ENCODE data around the gene EYA3. TPM values are rescaled to one million over a fixed set of nuclear protein-coding genes. Genes with fewer than 3 reads are reported as not detected.

EYA3 gene
- total and polyA plus RNA-seq, 2 donors (not counting 3 experiments of a cell fraction or from before 2014, with no cell fraction given), result 12.7 to 33.0 TPM

- dilution Hi-C loops (cut with MboI; ENCODE audit: extremely low pct_ligation_motif_present, low sequenced_read_pairs), result no loop called here
- Histone ChIP-seq H4K20me1 (replicated peaks; ENCODE audit: control insufficient read depth, extremely low read depth, insufficient read depth, low read length) (no peaks in the 10 kb centered on the region), H3K9me1 (replicated peaks; ENCODE audit: control insufficient read depth, extremely low read depth, insufficient read depth, low read length) (no peaks in the 10 kb centered on the region), H3K4me3 (replicated peaks in 1 of 3; ENCODE audit: insufficient read depth in 1 of 3, low read depth in 1 of 3, low read length in 3 of 3) (no peak overlapping the region), H3K9ac (replicated peaks; ENCODE audit: extremely low read depth, insufficient read depth, low read length) (no peak overlapping the region), H3K9me3 (replicated peaks; ENCODE audit: control insufficient read depth, insufficient read depth, low read length) (no peaks in the 10 kb centered on the region), H3K36me3 (ENCODE audit: control insufficient read depth in 2 of 2, extremely low read depth in 1 of 2, insufficient read depth in 2 of 2, low read length in 2 of 2) (peaks cover 2 to 18% of the 10 kb centered on the region in 2 experiments), H3K27ac (ENCODE audit: insufficient read depth, low read depth, low read length) (no peak overlapping the region), H3K27me3 (ENCODE audit: control insufficient read depth in 2 of 2, insufficient read depth in 2 of 2, low read length in 2 of 2) (no peaks in the 10 kb centered on the region), H3K4me1 (ENCODE audit: control insufficient read depth, extremely low read depth, insufficient read depth, low read length) (no peaks in the 10 kb centered on the region), H2AFZ (ENCODE audit: low read depth, low read length) (no peak overlapping the region), H3K4me2 (ENCODE audit: insufficient read depth, low read length) (no peak overlapping the region), H3K79me2 (ENCODE audit: control insufficient read depth, insufficient read depth, low read length) (no peaks in the 10 kb centered on the region)
- intact Hi-C loops (cut with micrococcal nuclease), result no loop called here
- no peak for FAIRE-seq
- ChIA-PET POLR2A (no interaction called here), CTCF (interaction anchor here (0.9 kb wide), 1 partner anchor 110 kb away, joined by 3 read pairs; no protein-coding TSS in a partner anchor)
- BruUV-seq (replicated peaks), result TSS peak; percentile 14
- TF ChIP-seq MYC (IDR thresholded peaks at IDR 0.05; ENCODE audit: low read depth, low read length), result no peak
- TF ChIP-seq JUN (IDR thresholded peaks at IDR 0.05; ENCODE audit: borderline replicate concordance, insufficient read depth, insufficient read length, low read depth), result no peak
- no peak for TF ChIP-seq POLR2AphosphoS5 (IDR thresholded peaks at IDR 0.05; ENCODE audit: insufficient read depth, low read depth, low read length)
- TF ChIP-seq CTCF (IDR thresholded peaks at IDR 0.05; ENCODE audit: extremely low read depth in 1 of 2, insufficient read depth in 1 of 2, low read depth in 1 of 2, low read length in 2 of 2), result no peak
- TF ChIP-seq MAX (IDR thresholded peaks at IDR 0.05; ENCODE audit: insufficient read depth, insufficient read length), result no peak
- DNase-seq (ENCODE audit: low read depth, low spot score), result no peak
Observed at GRCh38 chr1:27967106-27967883, 121.1 kb downstream of the EYA3 start.

Data from endothelial cell of umbilical vein (primary cell).